BJ (cell line): ENCODE measurements around the gene SOWAHD. TPM values are rescaled to one million over a fixed set of nuclear protein-coding genes. Genes with fewer than 3 reads are reported as not detected.
"Not testable (repeated sequence)": the region's sequence is repeated elsewhere in the genome, so short reads cannot be mapped to it uniquely, and the experiment has no call there.

ENCODE experiments used
- CTCF ChIA-PET: fragments of 350-600 bp; formaldehyde crosslinking; extraction: SDS; loops from one replicate; lab custom pipeline; 2021; ENCODE audit warnings: antibody characterized with exemption, inconsistent platforms; lab: Yijun Ruan, JAX
- POLR2A ChIA-PET: fragments of 300-600 bp; sonication (Branson Sonifier 250); formaldehyde crosslinking; extraction: SDS; loops from one replicate; lab custom pipeline; 2021; ENCODE audit warnings: antibody characterized with exemption; lab: Charles Lee
- DNase-seq: peaks from one replicate; pipeline ENCODE4 v3.0.0-alpha.2; 2011; ENCODE audit warnings: low read depth
- H3K27me3 ChIP-seq: 2 replicates; pipeline ENCODE4 v1.6.0; 2011; ENCODE audit warnings: low read length; ENCODE audit not compliant: control insufficient read depth, insufficient read depth
- H3K36me3 ChIP-seq: 2 replicates; pipeline ENCODE4 v1.5.1; 2011; ENCODE audit warnings: low read length; ENCODE audit not compliant: control insufficient read depth, insufficient read depth
- H3K4me3 ChIP-seq: 2 replicates; pipeline ENCODE4 v1.5.1; 2011; ENCODE audit warnings: low read depth, mild to moderate bottlenecking, control low read depth, low read length
- CTCF ChIP-seq: IDR thresholded peaks from 2 replicates; pipeline ENCODE4 v1.5.1; 2011; ENCODE audit warnings: low read depth, mild to moderate bottlenecking, control low read depth, inconsistent platforms, low read length, moderate library complexity; ENCODE audit not compliant: insufficient read depth
- polyA plus RNA-seq: library from polyadenylated mRNA; depleted of rRNA; stranded (reverse); fragments of >200 nt; gene quantifications from 2 replicates; pipeline ENCODE4 v1.2.3, GENCODE V29; 2011

Gene SOWAHD
- polyA plus RNA-seq, 1 experiment = 0.60 TPM

- Histone ChIP-seq H3K27me3 (no peaks in the 10 kb centered on the region), H3K4me3 (peak overlapping the region; percentile 47), H3K36me3 (no peaks in the 10 kb centered on the region)
- no peak for DNase-seq
- POLR2A ChIA-PET = interaction anchor here (0.5 to 0.7 kb wide), 2 partner anchors 94 to 158 kb away, joined by 4 to 5 read pairs; no protein-coding TSS in a partner anchor
- TF ChIP-seq CTCF = no peak
- CTCF ChIA-PET = interaction anchor here (0.9 to 1.9 kb wide), 4 partner anchors 10 to 242 kb away, joined by 3 to 7 read pairs (median 6); no protein-coding TSS in a partner anchor
Measured at GRCh38 chrX:119759248-119759766, 919 bp downstream of the SOWAHD start.

- no peak for DNase-seq
- ChIA-PET POLR2A (no interaction called here), CTCF (no interaction called here)
- no peak for TF ChIP-seq CTCF
- H3K4me3 ChIP-seq = no peak overlapping the region
- H3K36me3 ChIP-seq = no peaks in the 10 kb centered on the region
- H3K27me3 ChIP-seq = no peaks in the 10 kb centered on the region
Measured at GRCh38 chrX:119760026-119760877, 1.9 kb downstream of the SOWAHD start.

GRCh38 chrX:119762718-119763117, 4.3 kb downstream of the SOWAHD start:
- TF ChIP-seq CTCF = no peak
- POLR2A ChIA-PET = interaction anchor here (0.6 kb wide), 1 partner anchor 29 kb away, joined by 4 read pairs; the partner anchor contains the start of gene RPL39
- no peaks in the 10 kb centered on the region for H3K36me3 ChIP-seq
- no peak for DNase-seq
- H3K27me3 ChIP-seq = no peaks in the 10 kb centered on the region
- CTCF ChIA-PET = interaction anchor here (1.0 kb wide), 1 partner anchor 17 kb away, joined by 3 read pairs; no protein-coding TSS in a partner anchor
- no peak overlapping the region for H3K4me3 ChIP-seq

GRCh38 chrX:119763181-119763580, 4.8 kb downstream of the SOWAHD start:
- TF ChIP-seq CTCF = no peak
- peak; percentile 62 for DNase-seq
- CTCF ChIA-PET = interaction anchor here (0.7 to 1.0 kb wide), 2 partner anchors 18 to 247 kb away, joined by 3 read pairs; no protein-coding TSS in a partner anchor
- H3K4me3 ChIP-seq = no peak overlapping the region
- POLR2A ChIA-PET = interaction anchor here (0.6 kb wide), 1 partner anchor 28 kb away, joined by 4 read pairs; the partner anchor contains the start of gene RPL39
- no peaks in the 10 kb centered on the region for H3K27me3 ChIP-seq
- no peaks in the 10 kb centered on the region for H3K36me3 ChIP-seq

- CTCF ChIA-PET = interaction anchor here (0.7 to 2.3 kb wide), 4 partner anchors 11 to 248 kb away, joined by 3 to 7 read pairs (median 4); no protein-coding TSS in a partner anchor
- no peak for DNase-seq
- no peaks in the 10 kb centered on the region for H3K36me3 ChIP-seq
- H3K4me3 ChIP-seq = no peak overlapping the region
- H3K27me3 ChIP-seq = no peaks in the 10 kb centered on the region
- POLR2A ChIA-PET = no interaction called here
- TF ChIP-seq CTCF = no peak
Measured at GRCh38 chrX:119763836-119764387, 5.5 kb downstream of the SOWAHD start.

- H3K27me3 ChIP-seq, DNase-seq, H3K36me3 ChIP-seq, POLR2A ChIA-PET, H3K4me3 ChIP-seq: not testable (repeated sequence)
- CTCF ChIA-PET = interaction anchor here (0.6 kb wide), 1 partner anchor 14 kb away, joined by 3 read pairs; no protein-coding TSS in a partner anchor
Measured at GRCh38 chrX:119768436-119768835, 10.0 kb downstream of the SOWAHD start.

GRCh38 chrX:119769388-119769787, 11.0 kb downstream of the SOWAHD start:
- CTCF ChIA-PET = interaction anchor here (0.9 to 1.4 kb wide), 2 partner anchors 10 to 12 kb away, joined by 3 read pairs; no protein-coding TSS in a partner anchor
- POLR2A ChIA-PET, H3K36me3 ChIP-seq, DNase-seq, H3K27me3 ChIP-seq, H3K4me3 ChIP-seq: not testable (repeated sequence)
